HCT116 (cell line): Measurements from ENCODE around the gene ANXA5. TPM values are rescaled to one million over a fixed set of nuclear protein-coding genes. Genes with fewer than 3 reads are reported as not detected.

Source experiments
- ATAC-seq: fragments of 200-7000 bp; cut with Tn5 transposase; 2 replicates; pipeline ENCODE4 v1.9.1; 2020; ENCODE audit warnings: mild to moderate bottlenecking, moderate library complexity
- BruUV-seq: library from RNA; stranded (reverse); fragments of 400-500 nt; replicated peaks from 2 replicates; lab custom pipeline; 2021; lab: Mats Ljungman, UMichigan
- CTCF ChIA-PET: fragments of 300-600 bp; sonication (Branson Sonifier 250); formaldehyde crosslinking; loops from one replicate; lab custom pipeline; 2021; ENCODE audit warnings: antibody characterized with exemption; lab: Charles Lee
- POLR2A ChIA-PET: fragments of 300-600, 350-600 bp; sonication (Branson Sonifier 250); formaldehyde crosslinking; loops from one replicate; lab custom pipeline; 2021; ENCODE audit warnings: antibody characterized with exemption; lab: Charles Lee
- RAD21 ChIA-PET, 2 experiments: fragments of 300-600 bp; sonication (Branson Sonifier 250); formaldehyde crosslinking; loops; one replicate each; lab custom pipeline; 2023; ENCODE audit warnings: low total read pairs in 2 of 2; ENCODE audit not compliant: uncharacterized antibody in 2 of 2, unreplicated experiment in 2 of 2, low non-redundant PET in 1 of 2; lab: Charles Lee
- DNase-seq: peaks from one replicate; pipeline ENCODE4 v3.0.0-alpha.2; 2010; ENCODE audit warnings: low read depth, low spot score
- H2AFZ ChIP-seq: fragments of 200-600 bp; shearing (Covaris generic), sonication (generic); 2 replicates; pipeline ENCODE4 v1.6.1; 2017; ENCODE audit warnings: low read depth, mixed run types, mixed read lengths, antibody characterized with exemption, low read length; ENCODE audit not compliant: poor library complexity, severe bottlenecking
- H3K27ac ChIP-seq: 2 replicates; pipeline ENCODE4 v1.5.1; 2012; ENCODE audit warnings: low read depth, low read length
- H3K27me3 ChIP-seq: fragments of 200-600 bp; sonication (generic); 2 replicates; pipeline ENCODE4 v1.6.1; 2016; ENCODE audit warnings: mixed run types, low read length, mixed read lengths; ENCODE audit not compliant: insufficient read depth
- H3K36me3 ChIP-seq, 2 experiments: fragments of 200-500 bp in 1 of 2; fragments of 200-600 bp in 1 of 2; sonication (Bioruptor generic) in 1 of 2; sonication (generic) in 1 of 2; 2 replicates each; pipeline versions ENCODE4 v1.5.1 to v1.6.1; 2014 to 2016; ENCODE audit warnings: low read length in 2 of 2, inconsistent platforms in 1 of 2, mixed read lengths in 1 of 2, mixed run types in 1 of 2; ENCODE audit not compliant: insufficient read depth in 2 of 2, control insufficient read depth in 1 of 2
- H3K4me1 ChIP-seq, 2 experiments: fragments of 200-600 bp in 1 of 2; sonication (generic) in 1 of 2; 2 replicates each; pipeline versions ENCODE4 v1.5.1 to v1.6.1; 2012 to 2017; ENCODE audit warnings: low read length in 2 of 2, inconsistent platforms in 1 of 2, mild to moderate bottlenecking in 1 of 2, mixed read lengths in 1 of 2, mixed run types in 1 of 2, moderate library complexity in 1 of 2; ENCODE audit not compliant: insufficient read depth in 2 of 2, control insufficient read depth in 1 of 2
- H3K4me2 ChIP-seq: fragments of 200-600 bp; sonication (generic); 2 replicates; pipeline ENCODE4 v1.6.1; 2017; ENCODE audit warnings: mixed run types, low read length, mixed read lengths
- H3K4me3 ChIP-seq, 2 experiments: fragments of 200-600 bp in 1 of 2; sonication (generic) in 1 of 2; replicated peaks in 1 of 2; 2 replicates each; pipeline ENCODE4 v1.5.1; 2011 to 2016; ENCODE audit warnings: low read length in 2 of 2, control low read depth in 1 of 2, low read depth in 1 of 2, mild to moderate bottlenecking in 1 of 2, mixed read lengths in 1 of 2, mixed run types in 1 of 2
- H3K79me2 ChIP-seq: fragments of 200-600 bp; sonication (generic); 2 replicates; pipeline ENCODE4 v1.6.1; 2017; ENCODE audit warnings: mild to moderate bottlenecking, mixed run types, low read length, moderate library complexity, mixed read lengths; ENCODE audit not compliant: insufficient read depth
- H3K9ac ChIP-seq: fragments of 200-600 bp; sonication (generic); 2 replicates; pipeline ENCODE4 v1.6.1; 2016; ENCODE audit warnings: low read length, mixed read lengths
- H3K9me2 ChIP-seq: fragments of 200-600 bp; sonication (generic), shearing (Covaris generic); 2 replicates; pipeline ENCODE4 v1.6.1; 2017; ENCODE audit warnings: mixed run types, mild to moderate bottlenecking, moderate library complexity; ENCODE audit not compliant: insufficient read depth
- H3K9me3 ChIP-seq, 2 experiments: fragments of 200-500 bp in 1 of 2; fragments of 200-600 bp in 1 of 2; sonication (Bioruptor generic) in 1 of 2; sonication (generic) in 1 of 2; 2 replicates each; pipeline ENCODE4 v1.6.1; 2014 to 2017; ENCODE audit warnings: low read length in 2 of 2, mixed read lengths in 2 of 2, inconsistent platforms in 1 of 2, low read depth in 1 of 2, mild to moderate bottlenecking in 1 of 2, mixed run types in 1 of 2, moderate library complexity in 1 of 2; ENCODE audit not compliant: control insufficient read depth in 1 of 2, insufficient read depth in 1 of 2
- H4K20me1 ChIP-seq: fragments of 200-600 bp; sonication (generic), shearing (Covaris generic); 2 replicates; pipeline ENCODE4 v1.6.1; 2017; ENCODE audit warnings: mixed run types, mild to moderate bottlenecking, moderate library complexity; ENCODE audit not compliant: insufficient read depth
- ATF3 ChIP-seq: IDR thresholded peaks from 2 replicates; pipeline ENCODE4 v1.6.1; 2012
- CBX3 ChIP-seq: IDR thresholded peaks from 2 replicates; pipeline ENCODE4 v1.6.1; 2012; ENCODE audit warnings: low read depth
- ELF1 ChIP-seq: IDR thresholded peaks from 2 replicates; pipeline ENCODE4 v1.6.1; 2012; ENCODE audit warnings: low read depth, borderline replicate concordance
- FOSL1 ChIP-seq: IDR thresholded peaks from 2 replicates; pipeline ENCODE4 v1.6.1; 2012; ENCODE audit warnings: low read depth
- MAX ChIP-seq: IDR thresholded peaks from 2 replicates; pipeline ENCODE4 v1.6.1; 2012
- REST ChIP-seq: IDR thresholded peaks from 2 replicates; pipeline ENCODE4 v1.6.1; 2012; ENCODE audit warnings: low read depth
- SIN3A ChIP-seq: IDR thresholded peaks from 2 replicates; pipeline ENCODE4 v1.6.1; 2012; ENCODE audit warnings: low read depth
- YY1 ChIP-seq: IDR thresholded peaks from 2 replicates; pipeline ENCODE4 v1.6.1; 2011; ENCODE audit warnings: low read length, low read depth, moderate library complexity, mild to moderate bottlenecking; ENCODE audit not compliant: insufficient replicate concordance; ENCODE audit errors: extremely low read depth
- ZBTB33 ChIP-seq: IDR thresholded peaks from 2 replicates; pipeline ENCODE4 v1.6.1; 2011; ENCODE audit warnings: mild to moderate bottlenecking, low read length, moderate library complexity; ENCODE audit not compliant: insufficient replicate concordance; ENCODE audit errors: extremely low read depth
- intact Hi-C: fragments of 100-400 bp; cut with micrococcal nuclease; formaldehyde crosslinking; loops from 2 replicates; pipeline ENCODE4 v1.10.0; 2022
- total RNA-seq: library from RNA; stranded (reverse); gene quantifications from one replicate; pipeline ENCODE4 v1.2.1, GENCODE V29; 2021; ENCODE audit not compliant: unreplicated experiment

The ANXA5 gene
- total RNA-seq, 1 experiment from 2014 or later, result 186 TPM

GRCh38 chr4:121712001-121712651 lies 15.3 kb upstream of the ANXA5 start:
- Histone ChIP-seq H2AFZ (peak overlapping the region; percentile 96), H3K4me2 (peak overlapping the region; percentile 83), H3K79me2 (no peaks in the 10 kb centered on the region), H3K9ac (peak overlapping the region; percentile 54), H4K20me1 (no peaks in the 10 kb centered on the region), H3K27ac (peak overlapping the region; percentile 34; the same call in 1 of the 2 replicates), H3K4me3 (peak overlapping the region; percentile 20 to 52), H3K9me3 (no peaks in the 10 kb centered on the region), H3K4me1 (peaks cover 12 to 33% of the 10 kb centered on the region in 2 experiments), H3K9me2 (no peaks in the 10 kb centered on the region), H3K36me3 (no peaks in the 10 kb centered on the region), H3K27me3 (no peaks in the 10 kb centered on the region)
- no TSS peak for BruUV-seq
- intact Hi-C loops, result no loop called here
- DNase-seq, result no peak
- ChIA-PET CTCF (interaction anchor here (1.3 kb wide), 1 partner anchor 25 kb away, joined by 3 read pairs; no protein-coding TSS in a partner anchor), POLR2A (interaction anchor here (1.7 kb wide), 1 partner anchor 15 kb away, joined by 7 read pairs; the partner anchor contains the start of gene ANXA5), RAD21 (no interaction called here)
- TF ChIP-seq ATF3 (no peak), SIN3A (0 out of 2 replicates have a peak, but pooled peaks have one; percentile 23)
- peak; percentile 50 for ATAC-seq

GRCh38 chr4:121711263-121712000 lies 14.7 kb upstream of the ANXA5 start:
- POLR2A ChIA-PET, result interaction anchor here (1.7 kb wide), 1 partner anchor 15 kb away, joined by 7 read pairs; the partner anchor contains the start of gene ANXA5
- Histone ChIP-seq H3K79me2 (no peaks in the 10 kb centered on the region), H2AFZ (peak overlapping the region; percentile 96), H3K27ac (peak overlapping the region; percentile 34; the same call in 1 of the 2 replicates), H3K27me3 (no peaks in the 10 kb centered on the region), H3K4me2 (peak overlapping the region; percentile 83), H4K20me1 (no peaks in the 10 kb centered on the region), H3K9me3 (no peaks in the 10 kb centered on the region), H3K4me1 (peaks cover 19 to 40% of the 10 kb centered on the region in 2 experiments), H3K36me3 (no peaks in the 10 kb centered on the region), H3K9me2 (no peaks in the 10 kb centered on the region), H3K4me3 (peak overlapping the region; percentile 31 to 52), H3K9ac (peak overlapping the region; percentile 54)
- CTCF ChIA-PET, result interaction anchor here (1.3 kb wide), 1 partner anchor 25 kb away, joined by 3 read pairs; no protein-coding TSS in a partner anchor
- BruUV-seq, result no TSS peak
- RAD21 ChIA-PET, result no interaction called here
- ATAC-seq, result peak; percentile 96
- intact Hi-C loops, result no loop called here
- peak; percentile 77 for DNase-seq
- TF ChIP-seq FOSL1 (peak; percentile 98), ELF1 (no peak), YY1 (no peak), CBX3 (peak; percentile 62; the same call in 1 of the 2 replicates), MAX (peak; percentile 55; the same call in 1 of the 2 replicates), ATF3 (no peak), REST (no peak), ZBTB33 (peak; percentile 52)
